Measurements from ENCODE around the gene CKLF.
"Not testable (repeated sequence)": the region's sequence is repeated elsewhere in the genome, so short reads cannot be mapped to it uniquely, and the experiment has no call there.

The CKLF gene

GRCh38 chr16:66544016-66544757, 8.2 kb upstream of the CKLF start:
- FAIRE-seq, result no peak

- FAIRE-seq, result no peak
Observed at GRCh38 chr16:66547101-66547989, 5.0 kb upstream of the CKLF start.

- no peak for FAIRE-seq
Observed at GRCh38 chr16:66548068-66548467, 4.3 kb upstream of the CKLF start.

GRCh38 chr16:66548868-66549267, 3.5 kb upstream of the CKLF start:
- FAIRE-seq, result no peak

- no peak for FAIRE-seq
Observed at GRCh38 chr16:66549284-66550131, 2.9 kb upstream of the CKLF start, which contains the start of gene TK2. Gene TK2, minus strand, starts transcription at chr16:66550122. Its CDS starts 61 bp downstream, at chr16:66550061.

GRCh38 chr16:66551348-66551759, 1.0 kb upstream of the CKLF start:
- no peak for FAIRE-seq

- FAIRE-seq, result no peak
Observed at GRCh38 chr16:66551788-66552285, 539 bp upstream of the CKLF start.

GRCh38 chr16:66553223-66553622, 847 bp downstream of the CKLF start:
- no peak for FAIRE-seq

- no peak for FAIRE-seq
Observed at GRCh38 chr16:66554021-66554420, 1.6 kb downstream of the CKLF start.

GRCh38 chr16:66554495-66554894, 2.1 kb downstream of the CKLF start:
- FAIRE-seq, result no peak

GRCh38 chr16:66560107-66560506, 7.7 kb downstream of the CKLF start:
- no peak for FAIRE-seq

GRCh38 chr16:66561381-66562080, 9.2 kb downstream of the CKLF start:
- no peak for FAIRE-seq

- FAIRE-seq, result no peak
Observed at GRCh38 chr16:66562409-66562808, 10.0 kb downstream of the CKLF start.

- FAIRE-seq, result no peak
Observed at GRCh38 chr16:66562986-66563385, 10.6 kb downstream of the CKLF start.

GRCh38 chr16:66563574-66564334, 11.4 kb downstream of the CKLF start:
- FAIRE-seq, result no peak

GRCh38 chr16:66566051-66566901, 13.9 kb downstream of the CKLF start, which contains the start of gene CMTM1:
Gene CMTM1, plus strand, starts transcription at chr16:66566439. Its CDS starts 75 bp downstream, at chr16:66566514.
- no peak for FAIRE-seq

GRCh38 chr16:66567270-66567669, 14.9 kb downstream of the CKLF start:
- not testable (repeated sequence) for FAIRE-seq

- FAIRE-seq, result no peak
Observed at GRCh38 chr16:66568355-66568754, 16.0 kb downstream of the CKLF start.

GRCh38 chr16:66569131-66569530, 16.8 kb downstream of the CKLF start:
- FAIRE-seq, result no peak

GRCh38 chr16:66569827-66570405, 17.5 kb downstream of the CKLF start:
- FAIRE-seq, result peak; percentile 55

All from islet of Langerhans (tissue), 1 donor.